Lower lobe of right lung (tissue), 2 donors: ENCODE measurements around the gene C2orf68. TPM values are rescaled to one million over a fixed set of nuclear protein-coding genes. Genes with fewer than 3 reads are reported as not detected.
A peak's percentile ranks its signal among the peaks of the same experiment; 100 is the strongest.

Experiments
- ATAC-seq, 2 donors: fragments of 200-7000 bp; cut with Tn5 transposase; one replicate each; pipeline ENCODE4 v1.9.1; 2020 to 2022; ENCODE audit warnings: mild to moderate bottlenecking in 2 of 2, moderate library complexity in 2 of 2
- DNase-seq: peaks from one replicate; pipeline ENCODE4 v3.0.0-alpha.2; 2020
- H3K27ac ChIP-seq: fragments of 200-600 bp; one replicate; pipeline ENCODE4 v1.8.0; 2022
- H3K27me3 ChIP-seq: fragments of 200-600 bp; one replicate; pipeline ENCODE4 v1.8.0; 2022; ENCODE audit warnings: low read depth
- H3K36me3 ChIP-seq: fragments of 200-600 bp; one replicate; pipeline ENCODE4 v1.8.0; 2022; ENCODE audit warnings: mild to moderate bottlenecking
- H3K4me1 ChIP-seq: fragments of 200-600 bp; one replicate; pipeline ENCODE4 v1.8.0; 2022
- H3K4me3 ChIP-seq: fragments of 200-600 bp; one replicate; pipeline ENCODE4 v1.8.0; 2022; ENCODE audit warnings: mild to moderate bottlenecking
- H3K9me3 ChIP-seq: fragments of 200-600 bp; one replicate; pipeline ENCODE4 v1.8.0; 2022
- intact Hi-C: fragments of 100-400 bp; cut with DNase I; formaldehyde crosslinking; loops from one replicate; pipeline ENCODE4 v1.11.0; 2022
- total RNA-seq: library from RNA; stranded (reverse); fragmentation: NEBNext Ultra II Directional; extraction: Animal tissue kit (Norgen Biotek cat#: 25700); gene quantifications from one replicate; pipeline ENCODE4 v1.2.1, GENCODE V29; 2021
- TF ChIP-seq, protein P1 (sequence below): fragments of 200-600 bp; IDR thresholded peaks from one replicate; pipeline ENCODE4 v1.8.0; 2022; ENCODE audit warnings: antibody characterized with exemption, mild to moderate bottlenecking
- donor health status: DM: no; HTN: yes; CAD: no; lungs with severe emphysema.

Gene C2orf68
- total RNA-seq, 1 donor from 2014 or later: 40.6 TPM

DNA sequence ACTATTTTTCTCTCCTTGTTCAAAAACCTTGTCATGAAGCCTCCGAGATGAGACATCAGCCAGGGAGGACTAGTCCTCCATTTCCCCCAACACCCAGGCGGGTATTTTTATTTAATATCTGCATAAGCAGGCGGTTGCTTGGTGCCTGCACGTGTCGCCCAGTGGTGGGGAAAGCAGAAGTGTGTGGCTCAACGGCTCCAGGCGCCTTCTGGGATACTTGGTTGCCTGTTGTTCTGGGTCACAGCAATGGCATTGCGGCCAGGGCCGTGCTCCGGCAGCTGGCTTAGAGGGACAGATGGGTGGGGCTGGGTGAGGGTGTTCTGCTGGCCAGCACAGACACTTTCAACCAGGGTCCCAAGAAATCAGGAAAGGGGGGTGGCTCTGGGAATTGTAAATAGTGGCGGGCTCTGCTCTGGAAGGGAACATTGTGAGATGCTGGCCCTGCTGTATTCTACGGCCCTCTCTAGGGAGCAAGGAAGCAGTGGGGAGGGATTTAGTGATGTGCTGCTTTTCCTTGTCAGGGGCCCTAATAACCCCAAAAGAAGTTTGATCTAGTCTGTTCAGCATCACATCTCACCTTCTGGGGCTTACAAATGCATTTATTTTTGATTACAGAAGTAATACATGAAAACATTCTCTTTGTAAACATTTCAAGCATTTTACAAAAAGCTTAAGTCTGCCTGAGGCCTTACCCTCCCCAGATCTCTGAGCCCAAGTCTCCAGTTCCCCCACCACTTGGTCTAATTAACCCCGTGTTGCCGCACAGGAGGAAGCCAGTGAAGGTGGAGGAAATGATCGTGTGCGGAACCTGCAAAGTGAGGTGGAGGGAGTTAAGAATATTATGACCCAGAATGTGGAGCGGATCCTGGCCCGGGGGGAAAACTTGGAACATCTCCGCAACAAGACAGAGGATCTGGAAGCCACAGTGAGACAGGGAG lies 33.4 kb downstream of the C2orf68 start:
- DNase-seq (peak; percentile 86), ATAC-seq (peak; percentile 82 to 85)
- intact Hi-C loops: no loop called here
- Histone ChIP-seq H3K27ac (peak overlapping the region; percentile 92), H3K36me3 (peaks cover 24% of the 10 kb centered on the region), H3K4me1 (peaks cover 57% of the 10 kb centered on the region), H3K4me3 (peak overlapping the region; percentile 64), H3K9me3 (no peaks in the 10 kb centered on the region), H3K27me3 (no peaks in the 10 kb centered on the region)
- TF ChIP-seq, protein P1, sequence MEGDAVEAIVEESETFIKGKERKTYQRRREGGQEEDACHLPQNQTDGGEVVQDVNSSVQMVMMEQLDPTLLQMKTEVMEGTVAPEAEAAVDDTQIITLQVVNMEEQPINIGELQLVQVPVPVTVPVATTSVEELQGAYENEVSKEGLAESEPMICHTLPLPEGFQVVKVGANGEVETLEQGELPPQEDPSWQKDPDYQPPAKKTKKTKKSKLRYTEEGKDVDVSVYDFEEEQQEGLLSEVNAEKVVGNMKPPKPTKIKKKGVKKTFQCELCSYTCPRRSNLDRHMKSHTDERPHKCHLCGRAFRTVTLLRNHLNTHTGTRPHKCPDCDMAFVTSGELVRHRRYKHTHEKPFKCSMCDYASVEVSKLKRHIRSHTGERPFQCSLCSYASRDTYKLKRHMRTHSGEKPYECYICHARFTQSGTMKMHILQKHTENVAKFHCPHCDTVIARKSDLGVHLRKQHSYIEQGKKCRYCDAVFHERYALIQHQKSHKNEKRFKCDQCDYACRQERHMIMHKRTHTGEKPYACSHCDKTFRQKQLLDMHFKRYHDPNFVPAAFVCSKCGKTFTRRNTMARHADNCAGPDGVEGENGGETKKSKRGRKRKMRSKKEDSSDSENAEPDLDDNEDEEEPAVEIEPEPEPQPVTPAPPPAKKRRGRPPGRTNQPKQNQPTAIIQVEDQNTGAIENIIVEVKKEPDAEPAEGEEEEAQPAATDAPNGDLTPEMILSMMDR: no peak

DNA sequence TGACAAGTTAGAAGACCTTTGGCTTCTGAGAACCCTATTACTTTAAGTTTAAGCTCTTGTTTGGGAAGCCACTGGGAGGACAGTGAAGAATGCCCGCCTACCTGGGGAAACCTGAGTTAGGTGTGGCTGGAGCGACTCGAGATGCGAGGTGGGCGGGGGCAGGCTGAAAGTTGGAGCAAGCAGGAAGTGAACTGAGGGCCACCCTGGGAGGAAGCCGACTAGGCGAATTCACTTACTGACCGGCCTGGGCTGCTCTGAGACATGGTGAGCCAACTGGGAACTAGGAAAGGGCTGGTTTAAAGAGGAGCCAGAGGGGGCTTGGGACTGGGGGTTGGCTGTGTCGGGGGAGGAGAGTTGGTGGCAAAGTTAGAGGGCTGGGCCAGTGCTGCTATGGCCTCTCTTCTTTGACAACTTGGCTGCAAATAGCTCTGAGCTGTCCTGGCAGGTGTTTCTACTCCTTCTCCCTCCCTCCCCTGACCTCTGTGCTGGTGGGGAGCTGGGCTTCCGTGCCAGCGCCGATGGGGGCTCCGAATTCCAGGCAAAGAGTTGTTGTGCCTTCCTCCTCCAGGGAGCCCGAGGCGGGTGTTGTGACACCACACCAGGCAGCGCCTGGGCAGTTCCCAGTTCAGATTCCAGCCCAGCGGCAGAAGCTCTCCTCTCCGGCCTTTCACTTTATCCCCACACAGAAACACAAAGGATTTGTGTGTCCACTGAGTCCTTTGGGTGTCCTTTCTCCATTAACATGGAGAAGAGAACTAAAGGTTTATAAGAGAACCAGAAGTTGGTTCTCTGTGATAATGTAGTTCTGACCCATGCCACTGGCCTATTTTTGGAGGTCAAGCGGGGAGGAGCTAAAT lies 34.3 kb downstream of the C2orf68 start, which contains the start of gene VAMP8:
VAMP8 (plus strand) TSS at position 201 of the 857 bp plus-strand sequence; CDS start at position 262, 61 bp downstream.
- Histone ChIP-seq H3K4me3 (peak within 1 kb of the TSS; percentile 64), H3K27me3 (no peaks in the 10 kb centered on the region), H3K36me3 (peaks cover 17% of the 10 kb centered on the region), H3K4me1 (peaks cover 49% of the 10 kb centered on the region), H3K9me3 (no peaks in the 10 kb centered on the region), H3K27ac (peak within 1 kb of the TSS; percentile 92)
- TF ChIP-seq, protein P1: no peak
- ATAC-seq (peak; percentile 86 to 94), DNase-seq (peak; percentile 90)
- intact Hi-C loops: no loop called here

DNA sequence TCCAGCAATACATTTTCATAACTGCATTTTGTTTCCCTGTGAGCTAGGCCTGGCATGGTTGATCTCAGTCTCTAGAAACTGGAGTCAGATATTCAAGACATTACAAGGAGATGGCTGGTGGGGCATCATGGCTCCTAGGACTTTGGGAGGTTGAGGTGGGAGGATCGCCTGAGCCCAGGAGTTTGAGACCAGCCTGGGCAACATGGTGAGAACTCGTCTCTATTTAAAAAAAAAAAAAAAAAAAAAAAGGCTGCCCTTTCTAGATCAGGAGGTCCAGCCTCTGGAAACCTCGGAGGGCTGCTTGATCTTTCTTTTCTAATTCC lies 34.8 kb downstream of the C2orf68 start:
- TF ChIP-seq, protein P1: no peak
- no peaks in the 10 kb centered on the region for H3K9me3 ChIP-seq
- no peaks in the 10 kb centered on the region for H3K27me3 ChIP-seq
- peak overlapping the region; percentile 92 for H3K27ac ChIP-seq
- peaks cover 44% of the 10 kb centered on the region for H3K4me1 ChIP-seq
- ATAC-seq: no peak
- H3K4me3 ChIP-seq: peak overlapping the region; percentile 64
- H3K36me3 ChIP-seq: peaks cover 11% of the 10 kb centered on the region
- no peak for DNase-seq
- intact Hi-C loops: no loop called here

DNA sequence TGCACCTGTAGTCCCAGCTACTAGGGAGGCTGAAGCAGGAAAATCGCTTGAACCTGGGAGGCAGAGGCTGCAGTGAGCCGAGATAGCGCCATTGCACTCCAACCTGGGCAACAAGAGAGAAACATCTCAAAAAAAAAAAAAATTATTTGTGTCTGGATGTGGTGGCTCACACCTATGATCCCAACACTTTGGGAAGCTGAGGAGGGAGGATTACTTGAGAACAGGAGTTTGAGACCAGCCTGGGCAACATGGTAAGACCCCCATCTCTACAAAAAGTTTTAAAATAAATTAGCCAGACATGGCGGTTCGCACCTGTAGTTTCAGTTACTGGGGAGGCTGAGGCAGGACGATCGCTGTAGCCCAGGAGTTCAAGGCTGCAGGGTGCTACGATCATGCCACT lies 36.1 kb downstream of the C2orf68 start:
- ATAC-seq: no peak
- intact Hi-C loops: no loop called here
- H3K36me3 ChIP-seq: no peaks in the 10 kb centered on the region

DNA sequence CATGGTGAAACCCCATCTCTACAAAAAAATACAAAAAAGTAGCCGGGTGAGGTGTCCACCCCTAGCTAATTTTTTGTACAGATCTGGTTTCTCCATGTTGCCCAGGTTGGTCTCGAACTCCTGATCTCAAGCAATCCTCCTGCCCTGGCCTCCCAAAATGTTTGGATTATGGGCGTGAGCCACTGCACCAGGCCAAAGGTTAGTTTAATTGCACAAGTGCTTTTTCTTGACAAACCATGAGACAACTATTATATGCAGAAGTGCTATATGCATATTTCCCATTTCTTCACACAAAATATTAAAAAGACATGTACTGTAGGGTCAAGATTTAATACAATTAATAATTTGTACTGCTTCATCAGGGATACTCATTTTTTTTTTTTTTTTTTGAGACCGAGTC lies 45.6 kb downstream of the C2orf68 start:
- Histone ChIP-seq H3K4me3 (no peak overlapping the region), H3K9me3 (no peaks in the 10 kb centered on the region), H3K4me1 (peaks cover 10% of the 10 kb centered on the region), H3K36me3 (no peaks in the 10 kb centered on the region), H3K27ac (no peak overlapping the region), H3K27me3 (no peaks in the 10 kb centered on the region)
- DNase-seq (no peak), ATAC-seq (no peak)
- intact Hi-C loops: no loop called here
- TF ChIP-seq, protein P1: no peak

More for the DNA sequence above, 36.1 kb downstream of the C2orf68 start:
- H3K9me3 ChIP-seq: no peaks in the 10 kb centered on the region
- no peak for DNase-seq
- peaks cover 44% of the 10 kb centered on the region for H3K4me1 ChIP-seq
- no peak overlapping the region for H3K4me3 ChIP-seq
- peak overlapping the region; percentile 28 for H3K27ac ChIP-seq
- H3K27me3 ChIP-seq: no peaks in the 10 kb centered on the region
- TF ChIP-seq, protein P1: no peak
